GM19351 (cell line): ENCODE results near the gene MTG2.
"Not testable (repeated sequence)": the region's sequence is repeated elsewhere in the genome, so short reads cannot be mapped to it uniquely, and the experiment has no call there.

ENCODE experiments used
- ATAC-seq: cut with Tn5 transposase; IDR thresholded peaks from one replicate; pipeline ENCODE4 v1.9.1; 2021; ENCODE audit warnings: mild to moderate bottlenecking, moderate library complexity; ENCODE audit not compliant: unreplicated experiment

The MTG2 gene

GRCh38 chr20:62143957-62144825 lies 38.6 kb upstream of the MTG2 start:
- peak; percentile 30 for ATAC-seq

GRCh38 chr20:62145688-62146018 lies 37.2 kb upstream of the MTG2 start:
- ATAC-seq: no peak

GRCh38 chr20:62146019-62146755 lies 36.6 kb upstream of the MTG2 start:
- ATAC-seq: no peak

GRCh38 chr20:62147125-62147524 lies 35.7 kb upstream of the MTG2 start:
- ATAC-seq: no peak

- no peak for ATAC-seq
These were observed 35.3 kb upstream of the MTG2 start for GRCh38 chr20:62147528-62147927.

GRCh38 chr20:62148383-62148782 lies 34.4 kb upstream of the MTG2 start:
- ATAC-seq: not testable (repeated sequence)

GRCh38 chr20:62148908-62149314 lies 33.9 kb upstream of the MTG2 start:
- ATAC-seq: no peak

GRCh38 chr20:62149532-62150309 lies 33.1 kb upstream of the MTG2 start:
- ATAC-seq: no peak

- ATAC-seq: no peak
These were observed 32.6 kb upstream of the MTG2 start for GRCh38 chr20:62150310-62150575.

GRCh38 chr20:62151225-62151624 lies 31.6 kb upstream of the MTG2 start:
- no peak for ATAC-seq

- ATAC-seq: no peak
These were observed 30.9 kb upstream of the MTG2 start for GRCh38 chr20:62151835-62152364.

GRCh38 chr20:62155428-62156253 lies 27.2 kb upstream of the MTG2 start:
- no peak for ATAC-seq

GRCh38 chr20:62156254-62156556 lies 26.6 kb upstream of the MTG2 start:
- no peak for ATAC-seq

- ATAC-seq: peak; percentile 65
These were observed 26.0 kb upstream of the MTG2 start for GRCh38 chr20:62156592-62157386.

GRCh38 chr20:62157387-62158087 lies 25.3 kb upstream of the MTG2 start:
- ATAC-seq: no peak

GRCh38 chr20:62158088-62158400 lies 24.8 kb upstream of the MTG2 start:
- no peak for ATAC-seq

- ATAC-seq: no peak
These were observed 24.3 kb upstream of the MTG2 start for GRCh38 chr20:62158541-62158940.

- no peak for ATAC-seq
These were observed 23.8 kb upstream of the MTG2 start for GRCh38 chr20:62159052-62159451.

GRCh38 chr20:62159839-62160238 lies 23.0 kb upstream of the MTG2 start:
- ATAC-seq: peak; percentile 67

- no peak for ATAC-seq
These were observed 22.6 kb upstream of the MTG2 start for GRCh38 chr20:62160253-62160652.
